ENCODE results near the gene TSPAN9.

GRCh38 chr12:3173912-3174311 lies 96.7 kb downstream of the TSPAN9 start:
- TF ChIP-seq CTCF (IDR thresholded peaks at IDR 0.05; ENCODE audit: insufficient read depth, low read length, poor library complexity, severe bottlenecking) (no peak), EZH2phosphoT487 (conservative IDR thresholded peaks at IDR 0.05; ENCODE audit: low read length) (no peak)

All from SU-DHL-6 (cell line).